ENCODE results near the gene B3GALNT2.
"Not testable (repeated sequence)": the region's sequence is repeated elsewhere in the genome, so short reads cannot be mapped to it uniquely, and the experiment has no call there.

Gene B3GALNT2

GRCh38 chr1:235468970-235469369 lies 35.3 kb downstream of the B3GALNT2 start:
- Histone ChIP-seq H3K4me2 (no peak overlapping the region), H3K36me3 (ENCODE audit: insufficient read depth) (peaks cover 9% of the 10 kb centered on the region; the same call in 1 of the 2 replicates), H3K4me3 (IDR thresholded peaks at IDR 0.05; ENCODE audit: insufficient read depth, low read depth, low read length) (no peak overlapping the region)

GRCh38 chr1:235468004-235468403 lies 36.2 kb downstream of the B3GALNT2 start:
- no peak for TF ChIP-seq CTCF (conservative IDR thresholded peaks at IDR 0.05; ENCODE audit: low read depth, low read length)
- H3K4me1 ChIP-seq (ENCODE audit: low read depth, poor library complexity, severe bottlenecking) = no peaks in the 10 kb centered on the region
- no peak overlapping the region for H3K9ac ChIP-seq
- no peaks in the 10 kb centered on the region for H4K20me1 ChIP-seq (ENCODE audit: insufficient read depth)
- H3K4me2 ChIP-seq = no peak overlapping the region
- H3K79me2 ChIP-seq (ENCODE audit: insufficient read depth, low read depth) = no peaks in the 10 kb centered on the region
- no peaks in the 10 kb centered on the region for H3K27me3 ChIP-seq (ENCODE audit: insufficient read depth, low read depth)
- H3K4me3 ChIP-seq (IDR thresholded peaks at IDR 0.05; ENCODE audit: insufficient read depth, low read depth, low read length) = no peak overlapping the region
- H3K36me3 ChIP-seq (ENCODE audit: insufficient read depth) = peaks cover 9% of the 10 kb centered on the region; the same call in 1 of the 2 replicates
- H2AFZ ChIP-seq (ENCODE audit: low read depth) = no peak overlapping the region
- no peak overlapping the region for H3K27ac ChIP-seq

More at GRCh38 chr1:235468970-235469369, 35.3 kb downstream of the B3GALNT2 start:
- Histone ChIP-seq H3K79me2 (ENCODE audit: insufficient read depth, low read depth) (no peaks in the 10 kb centered on the region), H4K20me1 (ENCODE audit: insufficient read depth) (no peaks in the 10 kb centered on the region), H3K27me3 (ENCODE audit: insufficient read depth, low read depth) (no peaks in the 10 kb centered on the region), H3K4me1 (ENCODE audit: low read depth, poor library complexity, severe bottlenecking) (no peaks in the 10 kb centered on the region), H3K27ac (no peak overlapping the region), H3K9ac (no peak overlapping the region), H2AFZ (ENCODE audit: low read depth) (no peak overlapping the region)
- TF ChIP-seq CTCF (conservative IDR thresholded peaks at IDR 0.05; ENCODE audit: low read depth, low read length) = no peak

- H3K4me1 ChIP-seq (ENCODE audit: low read depth, poor library complexity, severe bottlenecking) = no peaks in the 10 kb centered on the region
- H4K20me1 ChIP-seq (ENCODE audit: insufficient read depth) = no peaks in the 10 kb centered on the region
- H3K4me2 ChIP-seq = no peak overlapping the region
- H3K9ac ChIP-seq = no peak overlapping the region
- H3K27me3 ChIP-seq (ENCODE audit: insufficient read depth, low read depth) = no peaks in the 10 kb centered on the region
- no peak for TF ChIP-seq CTCF (conservative IDR thresholded peaks at IDR 0.05; ENCODE audit: low read depth, low read length)
- H3K36me3 ChIP-seq (ENCODE audit: insufficient read depth) = peaks cover 9% of the 10 kb centered on the region; the same call in 1 of the 2 replicates
- no peak overlapping the region for H3K4me3 ChIP-seq (IDR thresholded peaks at IDR 0.05; ENCODE audit: insufficient read depth, low read depth, low read length)
- no peaks in the 10 kb centered on the region for H3K79me2 ChIP-seq (ENCODE audit: insufficient read depth, low read depth)
- no peak overlapping the region for H3K27ac ChIP-seq
- no peak overlapping the region for H2AFZ ChIP-seq (ENCODE audit: low read depth)
Measured at GRCh38 chr1:235465066-235465465, 39.2 kb downstream of the B3GALNT2 start.

- not testable (repeated sequence) for H2AFZ ChIP-seq (ENCODE audit: low read depth); H3K27ac ChIP-seq; H3K79me2 ChIP-seq (ENCODE audit: insufficient read depth, low read depth); H3K36me3 ChIP-seq (ENCODE audit: insufficient read depth); H3K4me2 ChIP-seq; H3K4me1 ChIP-seq (ENCODE audit: low read depth, poor library complexity, severe bottlenecking); H3K9ac ChIP-seq; H3K4me3 ChIP-seq (IDR thresholded peaks at IDR 0.05; ENCODE audit: insufficient read depth, low read depth, low read length); H3K27me3 ChIP-seq (ENCODE audit: insufficient read depth, low read depth); H4K20me1 ChIP-seq (ENCODE audit: insufficient read depth)
Measured at GRCh38 chr1:235462832-235463231, 41.4 kb downstream of the B3GALNT2 start.

GRCh38 chr1:235461954-235462353 lies 42.3 kb downstream of the B3GALNT2 start:
- Histone ChIP-seq H3K36me3 (ENCODE audit: insufficient read depth) (peaks cover 9% of the 10 kb centered on the region; the same call in 1 of the 2 replicates), H3K4me2 (no peak overlapping the region), H4K20me1 (ENCODE audit: insufficient read depth) (no peaks in the 10 kb centered on the region), H3K79me2 (ENCODE audit: insufficient read depth, low read depth) (no peaks in the 10 kb centered on the region), H3K27me3 (ENCODE audit: insufficient read depth, low read depth) (no peaks in the 10 kb centered on the region), H3K4me1 (ENCODE audit: low read depth, poor library complexity, severe bottlenecking) (no peaks in the 10 kb centered on the region), H3K9ac (no peak overlapping the region), H2AFZ (ENCODE audit: low read depth) (no peak overlapping the region), H3K27ac (no peak overlapping the region), H3K4me3 (IDR thresholded peaks at IDR 0.05; ENCODE audit: insufficient read depth, low read depth, low read length) (no peak overlapping the region)
- TF ChIP-seq CTCF (conservative IDR thresholded peaks at IDR 0.05; ENCODE audit: low read depth, low read length) = no peak

Measured in KMS-11 (cell line).